T-helper 1 cell treated with Interleukin-12 subunit alpha and Interleukin-12 subunit beta and Interleukin-4 antibody, amounts not matched to agents 30 ng/mL and 1 ng/mL, for 36 hours (primary cell): ENCODE measurements around the gene BLOC1S5. TPM values are rescaled to one million over a fixed set of nuclear protein-coding genes. Genes with fewer than 3 reads are reported as not detected.

Source experiments
- intact Hi-C: fragments of 100-400 bp; cut with micrococcal nuclease; formaldehyde crosslinking; loops from one replicate; pipeline ENCODE4 v1.15.1; 2024
- total RNA-seq: library from RNA; stranded (reverse); gene quantifications from 2 replicates; pipeline ENCODE4 v1.2.3, GENCODE V29; 2022

The BLOC1S5 gene
- 15.7 and 16.6 TPM in 2 replicates for total RNA-seq

- intact Hi-C loops, result loop anchor here (1.0 to 10.0 kb wide), 12 partner anchors 19 to 919 kb away; partner anchors contain the start of genes CAGE1, EEF1E1, RIOK1 and SLC35B3
Measured at GRCh38 chr6:8063761-8064637, at the start of gene BLOC1S5. BLOC1S5 (minus strand) TSS chr6:8064389; CDS start chr6:8064376, 13 bp downstream.

GRCh38 chr6:8113131-8113654 is 49.0 kb upstream of the BLOC1S5 start:
- intact Hi-C loops, result no loop called here

GRCh38 chr6:8110725-8111124 is 46.5 kb upstream of the BLOC1S5 start:
- intact Hi-C loops, result no loop called here

- intact Hi-C loops, result no loop called here
Measured at GRCh38 chr6:8110117-8110721, 46.0 kb upstream of the BLOC1S5 start.

- intact Hi-C loops, result no loop called here
Measured at GRCh38 chr6:8108759-8109539, 44.8 kb upstream of the BLOC1S5 start.

- intact Hi-C loops, result no loop called here
Measured at GRCh38 chr6:8108031-8108660, 44.0 kb upstream of the BLOC1S5 start.

GRCh38 chr6:8105791-8106190 is 41.6 kb upstream of the BLOC1S5 start:
- intact Hi-C loops, result no loop called here

GRCh38 chr6:8103726-8104125 is 39.5 kb upstream of the BLOC1S5 start:
- intact Hi-C loops, result loop anchor here (5.0 kb wide), 1 partner anchor 966 kb away; no protein-coding TSS in a partner anchor

- intact Hi-C loops, result loop anchor here (1.0 to 5.0 kb wide), 10 partner anchors 38 to 965 kb away; partner anchors contain the start of genes BLOC1S5, SLC35B3, SNRNP48 and SSR1
Measured at GRCh38 chr6:8102122-8102958, 38.2 kb upstream of the BLOC1S5 start, which contains the start of gene EEF1E1. EEF1E1 (minus strand) TSS chr6:8102548; CDS start chr6:8102521, 27 bp downstream.

GRCh38 chr6:8100159-8100854 is 36.1 kb upstream of the BLOC1S5 start:
- intact Hi-C loops, result loop anchor here (5.0 kb wide), 1 partner anchor 963 kb away; no protein-coding TSS in a partner anchor

DNA sequence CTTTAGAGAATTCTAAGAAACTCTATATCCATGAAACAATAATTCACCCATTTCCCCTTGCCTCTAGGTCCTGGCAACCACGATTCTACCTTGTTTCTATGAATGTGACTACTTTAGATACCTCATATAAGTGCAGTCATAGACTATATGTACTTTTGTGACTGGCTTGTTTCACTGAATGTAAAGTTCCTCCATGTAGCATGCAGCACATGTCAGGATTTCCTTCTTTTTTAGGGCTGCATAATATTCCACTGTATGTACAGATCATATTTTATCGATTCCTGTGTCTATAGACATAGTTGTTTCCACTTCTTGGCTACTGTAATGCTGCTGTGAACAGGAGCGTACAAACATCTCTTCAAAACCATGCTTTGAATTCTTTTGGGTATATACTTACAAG is 26.5 kb upstream of the BLOC1S5 start:
- intact Hi-C loops, result no loop called here

DNA sequence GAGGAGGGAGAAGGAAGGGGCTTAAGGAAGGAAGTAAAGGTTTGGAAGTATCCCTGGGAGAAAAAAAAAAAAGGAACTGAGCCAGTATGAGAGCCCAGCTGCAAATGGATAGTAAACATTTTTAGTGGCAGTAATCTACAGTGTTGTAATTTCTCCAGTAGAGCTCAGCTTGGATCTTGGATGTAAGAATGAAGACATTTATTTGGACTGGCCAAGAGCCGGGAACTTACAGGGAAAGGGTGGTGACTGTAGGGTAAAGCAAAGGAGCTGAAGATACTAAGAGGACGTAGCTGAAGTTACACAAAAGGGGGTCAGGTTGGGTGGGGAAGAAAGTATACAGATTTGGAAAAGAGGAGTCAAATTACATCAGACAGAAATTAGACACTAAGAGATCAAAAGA is 24.7 kb upstream of the BLOC1S5 start:
- intact Hi-C loops, result no loop called here

- intact Hi-C loops, result no loop called here
Measured at GRCh38 chr6:8087870-8088754, 23.9 kb upstream of the BLOC1S5 start.

DNA sequence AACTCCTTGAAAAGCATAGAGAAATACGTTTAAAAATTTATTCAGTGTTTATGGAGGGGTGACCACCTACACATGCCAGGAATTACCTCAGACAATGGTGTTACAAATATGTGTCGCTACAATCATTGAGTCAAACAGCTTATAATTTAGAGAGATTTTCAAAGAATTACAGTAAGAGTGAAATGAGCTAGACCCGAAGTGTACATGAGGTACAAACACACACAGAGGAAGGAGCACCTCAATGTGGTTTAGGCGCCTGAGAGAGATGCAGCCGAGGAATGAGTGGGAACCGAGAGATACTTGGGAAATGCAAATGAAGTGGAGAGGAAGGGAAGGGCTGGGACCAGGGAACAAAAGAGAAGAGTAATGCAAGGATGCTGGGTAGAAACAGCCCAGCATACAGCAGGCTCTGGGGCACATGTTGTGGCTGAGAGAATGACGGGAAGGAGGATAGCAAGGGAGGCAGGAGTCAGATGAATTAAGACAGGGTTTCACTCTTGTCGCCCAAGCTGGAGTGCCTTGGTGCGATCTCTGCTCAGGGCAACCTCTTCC is 22.6 kb upstream of the BLOC1S5 start:
- intact Hi-C loops, result no loop called here

GRCh38 chr6:8085053-8085511 is 20.9 kb upstream of the BLOC1S5 start:
- intact Hi-C loops, result no loop called here

GRCh38 chr6:8084586-8084985 is 20.4 kb upstream of the BLOC1S5 start:
- intact Hi-C loops, result no loop called here
